OCI-LY7 (cell line): ENCODE results near the gene ZNF609. TPM values are rescaled to one million over a fixed set of nuclear protein-coding genes. Genes with fewer than 3 reads are reported as not detected.

Source experiments
- BruUV-seq: library from RNA; stranded (reverse); fragments of 400-500 nt; replicated peaks from 2 replicates; lab custom pipeline; 2021; lab: Mats Ljungman, UMichigan
- CTCF ChIA-PET: fragments of 300-600 bp; sonication (Branson Sonifier 250); formaldehyde crosslinking; loops from one replicate; lab custom pipeline; 2022; ENCODE audit warnings: antibody characterized with exemption; ENCODE audit not compliant: unreplicated experiment; lab: Charles Lee
- POLR2A ChIA-PET: fragments of 300-600 bp; sonication (Branson Sonifier 250); formaldehyde crosslinking; loops from one replicate; lab custom pipeline; 2022; ENCODE audit warnings: antibody characterized with exemption; lab: Charles Lee
- DNase-seq: peaks from one replicate; pipeline ENCODE4 v3.0.0-alpha.2; 2015; ENCODE audit warnings: low spot score
- H2AFZ ChIP-seq: fragments of 200-600 bp; sonication (generic), shearing (Covaris generic); 2 replicates; pipeline ENCODE4 v1.6.1; 2014; ENCODE audit warnings: mild to moderate bottlenecking, antibody characterized with exemption, low read length, moderate library complexity
- H3K27ac ChIP-seq: fragments of 200-600 bp; sonication (generic); 2 replicates; pipeline ENCODE4 v1.5.1; 2014; ENCODE audit warnings: mixed run types, low read depth, mild to moderate bottlenecking, moderate library complexity, low read length, inconsistent platforms; ENCODE audit not compliant: poor library complexity, severe bottlenecking
- H3K36me3 ChIP-seq: fragments of 200-600 bp; sonication (generic); 2 replicates; pipeline ENCODE4 v1.6.1; 2014; ENCODE audit warnings: mild to moderate bottlenecking, antibody characterized with exemption, low read length, moderate library complexity, mixed read lengths; ENCODE audit not compliant: insufficient read depth
- H3K4me1 ChIP-seq: fragments of 200-600 bp; sonication (generic); 2 replicates; pipeline ENCODE4 v1.5.1; 2014; ENCODE audit warnings: mild to moderate bottlenecking, low read length; ENCODE audit not compliant: insufficient read depth, poor library complexity, severe bottlenecking
- H3K4me2 ChIP-seq: fragments of 200-600 bp; sonication (generic); 2 replicates; pipeline ENCODE4 v1.6.1; 2014; ENCODE audit warnings: mild to moderate bottlenecking, low read length
- H3K4me3 ChIP-seq: fragments of 200-600 bp; sonication (generic); 2 replicates; pipeline ENCODE4 v1.5.1; 2014; ENCODE audit warnings: mild to moderate bottlenecking, low read depth, low read length; ENCODE audit not compliant: poor library complexity, severe bottlenecking
- H3K79me2 ChIP-seq: fragments of 200-600 bp; sonication (generic); 2 replicates; pipeline ENCODE4 v1.6.1; 2016; ENCODE audit warnings: low read depth, mild to moderate bottlenecking, low read length, moderate library complexity, mixed read lengths; ENCODE audit not compliant: insufficient read depth
- H3K9me2 ChIP-seq: fragments of 200-600 bp; sonication (generic); 2 replicates; pipeline ENCODE4 v1.6.1; 2016; ENCODE audit warnings: mild to moderate bottlenecking, low read length, mixed read lengths; ENCODE audit not compliant: insufficient read depth
- H3K9me3 ChIP-seq: fragments of 200-600 bp; sonication (generic); 2 replicates; pipeline ENCODE4 v1.6.1; 2014; ENCODE audit warnings: mild to moderate bottlenecking, mixed run types, low read length, mixed read lengths
- H4K20me1 ChIP-seq: fragments of 200-600 bp; sonication (generic); 2 replicates; pipeline ENCODE4 v1.6.1; 2014; ENCODE audit warnings: mild to moderate bottlenecking, antibody characterized with exemption, low read length, moderate library complexity, mixed read lengths; ENCODE audit not compliant: insufficient read depth
- CTCF ChIP-seq: fragments of 200-600 bp; sonication (generic); conservative IDR thresholded peaks from 2 replicates; pipeline ENCODE4 v1.5.1; 2014; ENCODE audit warnings: mild to moderate bottlenecking, antibody characterized with exemption, low read length, moderate library complexity, mixed read lengths
- EZH2phosphoT487 ChIP-seq: fragments of 200-600 bp; sonication (generic); IDR thresholded peaks from 2 replicates; pipeline ENCODE4 v1.6.1; 2018; ENCODE audit warnings: low read depth, borderline replicate concordance, mild to moderate bottlenecking, mixed run types, antibody characterized with exemption, low read length, moderate library complexity, mixed read lengths
- intact Hi-C: fragments of 100-400 bp; cut with micrococcal nuclease; formaldehyde crosslinking; loops from one replicate; pipeline ENCODE4 v1.10.0; 2022; ENCODE audit not compliant: unreplicated experiment
- total RNA-seq, 2 experiments: library from RNA; depleted of rRNA in 1 of 2; stranded (reverse); fragments of >200 nt in 1 of 2; shearing (Covaris generic) in 1 of 2; gene quantifications; 2 replicates each; pipeline ENCODE4 v1.2.3, GENCODE V29; 2014 to 2022

Gene ZNF609
- total RNA-seq, 2 experiments from 2014 or later, result 17.2 to 35.1 TPM

- DNase-seq, result no peak
- ChIA-PET POLR2A (interaction anchor here (0.7 to 1.5 kb wide), 4 partner anchors 23 to 116 kb away, joined by 3 to 6 read pairs (median 4); no protein-coding TSS in a partner anchor), CTCF (no interaction called here)
- no peaks in the 10 kb centered on the region for H3K36me3 ChIP-seq
- no peaks in the 10 kb centered on the region for H3K4me1 ChIP-seq
- H2AFZ ChIP-seq, result no peak overlapping the region
- no peaks in the 10 kb centered on the region for H3K79me2 ChIP-seq
- TF ChIP-seq EZH2phosphoT487 (no peak), CTCF (no peak)
- no peaks in the 10 kb centered on the region for H4K20me1 ChIP-seq
- no TSS peak for BruUV-seq
- no peaks in the 10 kb centered on the region for H3K9me3 ChIP-seq
- H3K27ac ChIP-seq, result no peak overlapping the region
- H3K4me3 ChIP-seq, result no peak overlapping the region
- H3K9me2 ChIP-seq, result no peaks in the 10 kb centered on the region
- intact Hi-C loops, result no loop called here
- no peak overlapping the region for H3K4me2 ChIP-seq
These were observed 259.8 kb downstream of the ZNF609 start for GRCh38 chr15:64720188-64720587.

GRCh38 chr15:64730151-64730550 lies 269.8 kb downstream of the ZNF609 start:
- no peaks in the 10 kb centered on the region for H3K4me1 ChIP-seq
- no peaks in the 10 kb centered on the region for H4K20me1 ChIP-seq
- H3K79me2 ChIP-seq, result no peaks in the 10 kb centered on the region
- H3K4me2 ChIP-seq, result no peak overlapping the region
- H3K9me3 ChIP-seq, result no peaks in the 10 kb centered on the region
- H2AFZ ChIP-seq, result no peak overlapping the region
- intact Hi-C loops, result loop anchor here (2.0 to 5.0 kb wide), 2 partner anchors 175 to 297 kb away; partner anchors contain the start of gene MTFMT
- BruUV-seq, result no TSS peak
- H3K4me3 ChIP-seq, result no peak overlapping the region
- CTCF ChIA-PET, result interaction anchor here (0.7 kb wide), 1 partner anchor 1145 kb away, joined by 3 read pairs; no protein-coding TSS in a partner anchor
- DNase-seq, result no peak
- no peaks in the 10 kb centered on the region for H3K9me2 ChIP-seq
- H3K36me3 ChIP-seq, result no peaks in the 10 kb centered on the region
- POLR2A ChIA-PET, result no interaction called here
- no peak for TF ChIP-seq CTCF
- TF ChIP-seq EZH2phosphoT487, result no peak
- H3K27ac ChIP-seq, result no peak overlapping the region

GRCh38 chr15:64731012-64731804 lies 270.8 kb downstream of the ZNF609 start:
- peak overlapping the region; percentile 1; the same call in 1 of the 2 replicates for H3K4me2 ChIP-seq
- intact Hi-C loops, result loop anchor here (1.0 to 5.0 kb wide), 3 partner anchors 79 to 296 kb away; partner anchors contain the start of gene MTFMT
- TF ChIP-seq EZH2phosphoT487, result no peak
- peak; percentile 96 for TF ChIP-seq CTCF
- H3K4me3 ChIP-seq, result no peak overlapping the region
- no peaks in the 10 kb centered on the region for H3K79me2 ChIP-seq
- BruUV-seq, result no TSS peak
- POLR2A ChIA-PET, result no interaction called here
- peak; percentile 86 for DNase-seq
- no peak overlapping the region for H3K27ac ChIP-seq
- CTCF ChIA-PET, result interaction anchor here (0.6 to 1.0 kb wide), 2 partner anchors 78 to 321 kb away, joined by 3 read pairs; no protein-coding TSS in a partner anchor
- no peaks in the 10 kb centered on the region for H3K36me3 ChIP-seq
- H4K20me1 ChIP-seq, result no peaks in the 10 kb centered on the region
- H3K9me3 ChIP-seq, result no peaks in the 10 kb centered on the region
- H2AFZ ChIP-seq, result no peak overlapping the region
- H3K4me1 ChIP-seq, result no peaks in the 10 kb centered on the region
- no peaks in the 10 kb centered on the region for H3K9me2 ChIP-seq
